NCI-H146 treated with DMSO at 0.1 percent for 48 hours (cell line): Measurements from ENCODE around the gene LECT2.

Source experiments
- DNase-seq: peaks from one replicate; lab custom pipeline; 2025; ENCODE audit not compliant: unreplicated experiment; lab: John Stamatoyannopoulos, UW

LECT2 gene

GRCh38 chr5:135978993-135979392 lies 24.2 kb upstream of the LECT2 start:
- DNase-seq = no peak

GRCh38 chr5:135978212-135978631 lies 23.4 kb upstream of the LECT2 start:
- DNase-seq = no peak

GRCh38 chr5:135977375-135977928 lies 22.7 kb upstream of the LECT2 start:
- no peak for DNase-seq

GRCh38 chr5:135976216-135976615 lies 21.4 kb upstream of the LECT2 start:
- no peak for DNase-seq

GRCh38 chr5:135975122-135975521 lies 20.3 kb upstream of the LECT2 start:
- no peak for DNase-seq

DNA sequence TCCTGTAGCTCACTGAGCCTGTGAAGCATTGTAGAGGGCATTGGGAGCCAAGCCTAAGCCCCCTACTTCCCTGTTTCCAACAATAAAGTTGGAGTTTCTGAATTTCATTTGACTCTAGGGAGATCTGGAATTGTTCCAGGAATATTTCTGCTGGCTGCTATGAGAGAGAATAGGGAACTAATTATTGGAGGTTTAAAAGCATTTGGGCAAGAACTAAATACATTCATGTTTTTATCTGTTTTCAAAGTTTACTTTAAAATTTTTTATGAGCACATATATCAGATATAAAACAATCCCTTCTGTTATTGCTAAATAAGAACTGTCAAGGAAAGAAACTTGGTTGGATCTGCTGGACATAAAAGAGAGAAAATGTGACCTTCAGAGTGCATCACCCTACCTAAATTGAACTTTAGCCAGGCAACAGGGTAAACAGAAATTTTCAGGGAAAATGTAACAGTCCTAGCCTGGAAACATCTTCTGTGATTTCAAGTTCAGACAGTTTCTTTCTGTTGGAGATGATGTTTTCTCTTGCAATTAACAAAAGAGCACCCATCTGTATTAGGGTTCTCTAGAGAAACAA lies 19.3 kb upstream of the LECT2 start:
- no peak for DNase-seq

DNA sequence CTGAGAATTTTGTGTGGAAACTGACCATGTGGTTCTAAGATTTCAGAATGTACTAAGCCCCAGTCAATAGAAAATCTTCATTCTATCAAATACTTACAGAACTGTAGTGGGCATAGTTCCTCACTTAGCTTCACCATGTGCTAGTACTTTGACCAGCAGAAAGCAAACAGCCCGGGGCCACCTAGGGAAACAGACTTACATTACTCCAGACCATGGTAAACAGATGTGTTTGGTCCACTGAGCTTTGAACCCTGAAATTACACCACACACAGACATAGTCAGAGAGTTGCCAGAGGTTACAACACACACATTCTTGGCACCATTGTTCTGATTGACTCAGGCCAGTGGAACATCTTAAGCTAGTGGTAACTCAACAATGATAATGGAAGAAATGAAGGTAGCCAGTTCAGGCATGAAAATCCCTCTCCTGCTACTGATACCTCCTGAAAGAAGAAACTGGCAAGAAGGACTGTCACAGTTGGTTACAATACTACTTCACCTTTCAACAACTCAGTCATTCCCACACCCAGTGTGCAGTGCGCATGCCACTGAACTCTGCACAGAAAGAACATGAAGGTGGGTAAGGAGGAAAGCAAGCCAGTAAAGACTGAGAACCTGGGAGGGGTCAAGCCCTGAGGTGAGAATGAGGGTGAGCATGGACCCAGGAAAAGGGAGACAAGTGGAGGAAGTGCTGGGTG lies 18.7 kb upstream of the LECT2 start:
- no peak for DNase-seq

GRCh38 chr5:135971701-135972100 lies 16.9 kb upstream of the LECT2 start:
- no peak for DNase-seq

DNA sequence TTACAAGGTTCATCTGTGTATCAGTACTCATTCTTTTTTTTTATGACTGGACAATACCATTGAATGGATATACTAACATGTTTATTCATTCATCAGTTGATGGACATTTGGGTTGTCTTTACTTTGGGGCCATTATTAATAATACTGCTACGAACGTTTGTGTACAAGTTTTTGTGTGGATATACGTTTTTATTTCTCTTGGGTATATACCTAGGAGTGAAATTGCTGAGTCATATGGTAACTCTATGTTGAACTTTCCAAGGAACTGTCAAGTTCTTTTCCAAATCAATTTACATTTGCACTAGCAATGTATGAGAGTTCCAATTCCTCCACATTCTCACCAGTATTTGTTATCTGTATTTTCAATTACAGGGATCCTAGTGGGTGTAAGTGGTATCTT lies 12.0 kb upstream of the LECT2 start:
- no peak for DNase-seq

GRCh38 chr5:135966165-135966564 lies 11.4 kb upstream of the LECT2 start:
- no peak for DNase-seq

GRCh38 chr5:135965504-135965903 lies 10.7 kb upstream of the LECT2 start:
- no peak for DNase-seq

- no peak for DNase-seq
Observed at GRCh38 chr5:135964670-135965320, 10.0 kb upstream of the LECT2 start.

GRCh38 chr5:135955525-135955924 lies 742 bp upstream of the LECT2 start:
- no peak for DNase-seq

GRCh38 chr5:135953850-135954249 lies 933 bp downstream of the LECT2 start:
- no peak for DNase-seq

GRCh38 chr5:135952683-135953082 lies 2.1 kb downstream of the LECT2 start:
- DNase-seq = no peak

DNA sequence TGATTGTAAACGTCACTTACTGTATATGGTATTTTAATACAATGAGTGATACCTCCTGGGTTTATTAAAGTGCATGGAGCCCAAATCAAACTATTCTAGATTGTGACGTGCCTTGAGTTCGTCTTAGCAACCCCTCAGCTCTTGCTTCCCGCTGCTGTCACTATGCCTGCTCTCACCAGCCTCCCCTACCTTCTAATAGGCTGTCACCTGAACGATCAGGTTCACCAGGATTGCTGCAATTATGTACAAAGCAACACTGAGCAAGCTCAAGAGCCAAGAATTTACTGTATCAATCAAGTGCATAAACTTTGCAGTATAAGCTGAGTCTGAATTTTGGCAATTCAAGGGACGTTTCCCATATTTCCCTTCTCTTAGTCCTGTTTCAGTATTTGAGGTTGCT lies 3.0 kb downstream of the LECT2 start:
- DNase-seq = no peak

DNA sequence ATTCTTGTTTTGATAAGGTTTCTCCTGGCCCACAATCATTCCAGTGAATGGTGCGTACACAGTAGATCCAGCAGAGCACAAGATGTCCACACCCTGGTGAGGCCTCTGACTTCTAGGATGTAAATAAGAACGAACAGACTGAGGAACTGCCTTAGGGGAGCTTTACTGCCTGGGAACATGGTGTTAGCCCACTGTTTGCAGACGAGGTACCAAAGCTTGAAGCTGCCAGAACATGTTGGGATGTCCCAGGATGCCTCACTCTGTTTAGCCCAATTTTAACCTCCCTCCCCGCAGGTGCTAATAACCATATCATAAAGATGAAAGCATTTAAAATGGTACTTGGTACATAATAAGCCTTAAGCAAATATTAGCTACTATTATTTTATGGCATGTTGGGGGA lies 3.5 kb downstream of the LECT2 start:
- DNase-seq = no peak

GRCh38 chr5:135950611-135951010 lies 4.2 kb downstream of the LECT2 start:
- DNase-seq = no peak

- DNase-seq = peak; percentile 10
Observed at GRCh38 chr5:135944967-135945560, 9.7 kb downstream of the LECT2 start.

- no peak for DNase-seq
Observed at GRCh38 chr5:135944564-135944963, 10.2 kb downstream of the LECT2 start.

DNA sequence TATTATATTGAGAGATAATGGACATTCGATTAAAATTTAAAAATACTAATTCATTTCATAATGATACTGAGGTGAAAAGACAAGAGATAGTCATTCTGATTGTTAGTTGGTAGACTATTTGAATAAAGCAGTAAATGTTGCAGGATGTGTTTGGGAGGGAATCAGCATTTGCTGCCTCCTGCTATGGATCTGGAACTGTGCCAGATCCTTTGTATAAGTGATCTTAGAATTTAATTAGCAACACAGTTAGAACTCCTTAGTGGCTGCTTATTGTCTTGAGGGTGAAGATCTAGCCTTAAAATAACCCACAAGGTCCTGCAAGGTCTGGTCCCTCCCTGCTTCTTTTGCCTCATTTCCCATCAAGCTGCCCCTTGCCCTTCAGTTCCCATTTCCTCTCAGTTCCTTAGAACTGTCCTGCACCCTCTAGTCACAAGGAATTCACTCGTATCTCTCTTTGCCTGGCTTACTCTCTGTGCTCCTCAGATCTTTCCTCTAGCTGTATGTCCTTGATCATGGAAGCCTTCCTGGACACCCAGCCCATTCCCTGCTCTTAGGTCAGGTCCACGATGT lies 12.5 kb downstream of the LECT2 start:
- no peak for DNase-seq
